PFSK-1 (cell line): ENCODE results near the gene DCAF11.

Experiments used
- POLR2AphosphoS5 ChIP-seq: IDR thresholded peaks from 2 replicates; pipeline ENCODE4 v1.6.1; 2012; ENCODE audit warnings: low read depth, mild to moderate bottlenecking, control low read depth, low read length, moderate library complexity
- TAF1 ChIP-seq: IDR thresholded peaks from 2 replicates; pipeline ENCODE4 v1.6.1; 2012; ENCODE audit warnings: low read length, control low read depth, borderline replicate concordance; ENCODE audit not compliant: insufficient read depth

DNA sequence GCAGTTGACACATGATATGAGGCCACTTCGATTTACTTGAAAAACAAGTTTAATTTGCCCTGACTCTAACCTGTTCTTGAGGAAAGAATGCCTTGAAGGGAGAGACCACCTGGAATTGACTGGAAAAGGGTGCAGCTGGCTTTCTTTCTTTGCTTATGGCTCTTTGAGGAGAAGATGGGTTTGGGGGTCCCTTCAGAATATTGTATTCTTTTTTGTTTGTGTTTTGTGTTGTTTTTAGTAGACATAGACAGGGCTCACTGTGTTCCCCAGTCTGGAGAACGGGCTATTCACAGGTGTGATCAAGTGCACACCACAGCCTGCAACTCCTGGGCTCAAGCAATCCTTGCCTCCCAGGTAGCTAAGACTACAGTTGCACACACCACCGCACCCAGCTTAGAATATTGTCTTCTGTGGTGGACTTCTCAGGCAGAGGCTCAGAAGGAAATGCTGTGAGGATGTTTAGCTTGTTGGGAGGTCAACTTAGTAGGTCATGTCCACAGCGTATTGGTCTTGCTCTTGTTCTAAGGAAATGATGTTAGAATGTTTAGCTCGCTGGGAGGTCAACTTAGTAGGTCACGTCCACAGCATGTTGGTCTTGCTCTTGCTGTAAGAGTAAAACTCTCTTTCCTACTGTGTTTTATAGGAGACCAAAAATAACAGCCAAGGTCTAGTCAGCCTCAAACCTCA lies 1.7 kb downstream of the DCAF11 start:
- TF ChIP-seq TAF1: no peak
- TF ChIP-seq POLR2AphosphoS5: no peak
